ENCODE results near the gene CCDC73. TPM values are rescaled to one million over a fixed set of nuclear protein-coding genes. Genes with fewer than 3 reads are reported as not detected.

The CCDC73 gene
- total RNA-seq, 1 donor from 2014 or later = not detected

DNA sequence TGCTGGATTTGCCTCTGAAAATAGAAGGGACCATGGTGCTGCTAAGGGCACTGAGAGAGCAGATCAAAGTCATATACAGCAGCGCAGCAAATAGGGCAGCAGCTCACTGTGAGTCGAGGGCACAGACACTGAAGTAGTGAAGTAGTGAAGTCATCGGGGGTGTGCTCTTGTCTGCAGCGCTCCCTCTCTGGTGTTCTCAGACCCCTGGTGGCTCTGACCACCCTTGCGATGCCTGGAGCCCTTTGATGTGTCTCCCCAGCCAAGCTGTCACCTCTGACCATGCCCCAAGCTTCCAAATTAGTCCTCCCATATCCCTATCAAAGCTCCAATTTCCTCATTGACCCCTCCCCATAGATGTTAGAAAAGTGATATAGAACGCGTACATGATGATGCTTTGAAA, 238.6 kb downstream of the CCDC73 start:
- H3K4me1 Mint-ChIP-seq (ENCODE audit: low read depth) = peaks cover 12% of the 10 kb centered on the region
- no peaks in the 10 kb centered on the region for H3K36me3 Mint-ChIP-seq (ENCODE audit: insufficient read depth)
- H3K9me3 Mint-ChIP-seq (ENCODE audit: low read depth) = no peaks in the 10 kb centered on the region
- H3K27me3 Mint-ChIP-seq = no peaks in the 10 kb centered on the region
- TF ChIP-seq CTCF (IDR thresholded peaks at IDR 0.05; ENCODE audit: unreplicated experiment) = no peak
- H3K4me3 Mint-ChIP-seq (ENCODE audit: low read depth) = no peak overlapping the region
- DNase-seq (ENCODE audit: low spot score, unreplicated experiment) = no peak
- no peak overlapping the region for H3K27ac Mint-ChIP-seq

DNA sequence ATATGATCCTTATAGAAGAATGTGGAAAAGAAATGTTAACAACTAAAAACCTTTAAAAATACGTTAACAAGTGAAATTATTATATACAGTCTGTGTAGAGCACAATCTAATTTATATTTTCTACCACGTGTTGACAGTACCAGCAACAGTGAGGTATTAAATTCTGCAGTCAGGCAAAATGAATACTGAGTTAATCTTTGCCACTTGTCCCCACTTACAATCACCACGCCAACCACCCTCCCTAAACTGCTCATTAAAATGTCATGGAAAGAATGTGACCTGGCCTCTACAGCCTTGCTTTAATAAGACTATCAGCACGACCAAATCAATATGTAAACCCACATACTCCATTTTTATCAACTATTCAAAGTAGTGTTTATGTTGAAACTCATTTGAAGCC, 239.4 kb downstream of the CCDC73 start:
- TF ChIP-seq CTCF (IDR thresholded peaks at IDR 0.05; ENCODE audit: unreplicated experiment) = no peak
- no peak for DNase-seq (ENCODE audit: low spot score, unreplicated experiment)
- H3K4me1 Mint-ChIP-seq (ENCODE audit: low read depth) = peaks cover 12% of the 10 kb centered on the region
- no peak overlapping the region for H3K27ac Mint-ChIP-seq
- no peaks in the 10 kb centered on the region for H3K27me3 Mint-ChIP-seq
- no peaks in the 10 kb centered on the region for H3K36me3 Mint-ChIP-seq (ENCODE audit: insufficient read depth)
- no peaks in the 10 kb centered on the region for H3K9me3 Mint-ChIP-seq (ENCODE audit: low read depth)
- H3K4me3 Mint-ChIP-seq (ENCODE audit: low read depth) = no peak overlapping the region

Other genes with a start within 250 kb of the CCDC73 start
- gene EIF3M, start 210.8 kb downstream of the CCDC73 start, total RNA-seq = 212 and 238 TPM in 2 replicates
- 0.67 and 0.75 TPM in 2 replicates for gene PRRG4, start 35.3 kb upstream of the CCDC73 start, total RNA-seq
- 38.9 and 48.4 TPM in 2 replicates for gene QSER1, start 98.1 kb upstream of the CCDC73 start, total RNA-seq
- 1.7 and 2.1 TPM in 2 replicates for gene DEPDC7, start 221.2 kb upstream of the CCDC73 start, total RNA-seq
- 19.9 and 20.2 TPM in 2 replicates for gene TCP11L1, start 244.9 kb upstream of the CCDC73 start, total RNA-seq